Mesenteric fat pad (tissue), 1 donor: Measurements from ENCODE around the gene PLA2G2D. TPM values are rescaled to one million over a fixed set of nuclear protein-coding genes. Genes with fewer than 3 reads are reported as not detected.
A peak's percentile ranks its signal among the peaks of the same experiment; 100 is the strongest.

ENCODE experiments used
- DNase-seq: peaks from one replicate; pipeline ENCODE4 v3.0.0-alpha.2; 2020; ENCODE audit warnings: low spot score
- total RNA-seq: library from RNA; stranded (reverse); fragmentation: NEBNext Ultra II Directional; extraction: Animal tissue kit (Norgen Biotek cat#: 25700); gene quantifications from one replicate; pipeline ENCODE4 v1.2.1, GENCODE V29; 2021
- donor health status: DM: yes; HTN: yes; CAD: no.

Gene PLA2G2D
- total RNA-seq, 1 donor from 2014 or later: not detected

DNA sequence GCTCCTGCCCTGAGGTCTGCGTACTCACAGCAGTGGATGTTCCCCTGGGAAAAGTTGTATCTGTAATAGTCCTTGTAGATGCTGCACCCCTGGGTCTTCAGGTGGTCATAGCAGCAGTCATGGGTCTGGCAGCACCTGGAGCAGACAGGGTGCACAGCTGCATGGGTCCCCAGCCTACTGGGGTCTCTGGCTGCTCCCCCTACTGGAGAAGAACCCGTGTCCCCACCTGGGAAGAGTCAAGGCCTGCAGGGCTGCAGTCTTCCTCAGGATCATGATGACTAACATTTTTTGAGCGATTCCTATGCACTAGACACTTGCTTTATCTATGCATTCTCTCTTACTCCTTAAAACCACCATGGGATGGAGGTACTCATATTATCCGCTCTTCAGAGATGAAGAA is 3.9 kb downstream of the PLA2G2D start:
- DNase-seq: peak; percentile 39

DNA sequence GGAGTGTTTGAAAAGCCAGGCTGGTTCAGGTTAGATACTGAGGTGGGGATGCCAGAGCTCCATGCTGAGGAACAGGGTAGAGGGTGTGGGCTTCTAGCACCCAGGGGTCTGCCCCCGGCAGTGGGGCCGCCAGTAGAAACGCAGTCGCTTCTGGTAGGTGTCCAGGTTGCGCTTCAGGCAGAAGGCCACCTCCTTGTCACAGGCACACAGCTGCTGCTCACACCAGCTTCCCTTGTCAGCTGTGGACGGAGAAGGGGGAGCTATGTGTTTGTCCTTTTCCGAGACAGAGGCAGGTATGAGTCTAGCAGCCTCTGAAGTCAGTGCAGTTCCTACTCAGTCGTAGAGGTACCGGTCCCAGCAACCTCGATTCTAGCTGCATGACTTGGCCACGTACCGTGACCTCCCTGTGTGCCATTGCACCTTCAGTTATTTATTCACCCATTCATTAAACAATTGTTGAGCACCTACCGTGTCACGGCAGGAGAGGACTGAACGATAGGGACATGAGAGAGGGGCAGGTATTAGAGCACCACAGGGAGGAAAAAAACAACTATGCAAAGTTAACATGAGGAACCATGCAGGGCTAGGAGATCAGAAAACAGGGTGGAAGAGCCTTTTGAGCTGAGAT is 5.2 kb downstream of the PLA2G2D start:
- DNase-seq: peak; percentile 65

DNA sequence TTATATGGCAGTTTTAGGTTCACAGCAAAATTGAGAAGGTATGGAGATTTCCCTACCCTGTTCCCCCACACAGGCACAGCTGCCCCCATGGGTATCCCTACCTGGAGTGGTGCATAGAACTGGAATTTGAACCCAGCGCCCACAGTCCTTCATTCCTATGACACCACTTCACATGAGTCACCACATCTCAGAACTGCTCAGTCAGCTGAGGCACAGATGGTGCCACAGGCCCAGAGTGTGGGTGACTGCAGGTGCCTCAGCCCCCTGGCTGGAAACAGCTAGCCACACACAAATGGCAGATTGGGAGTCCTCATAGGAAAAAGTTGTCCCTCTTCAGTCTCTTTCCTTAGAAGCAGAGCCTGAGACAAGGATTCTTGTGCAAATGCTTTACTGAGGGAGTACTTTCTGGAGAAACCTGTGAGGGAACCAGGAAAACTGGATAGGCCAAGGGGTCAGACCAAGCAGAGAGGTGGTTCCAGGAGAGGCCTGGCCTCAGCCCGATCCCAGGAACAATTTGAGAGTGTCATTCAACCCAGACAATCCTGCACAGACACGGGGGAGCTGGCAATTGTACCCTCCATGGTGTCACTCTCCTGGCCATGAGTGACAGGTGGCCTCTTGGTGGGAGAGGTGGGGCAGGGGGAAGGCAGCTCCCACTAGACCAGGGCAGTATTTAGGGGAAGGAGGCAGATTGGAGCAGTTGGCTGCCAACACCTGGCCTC is 6.9 kb downstream of the PLA2G2D start:
- DNase-seq: peak; percentile 57

DNA sequence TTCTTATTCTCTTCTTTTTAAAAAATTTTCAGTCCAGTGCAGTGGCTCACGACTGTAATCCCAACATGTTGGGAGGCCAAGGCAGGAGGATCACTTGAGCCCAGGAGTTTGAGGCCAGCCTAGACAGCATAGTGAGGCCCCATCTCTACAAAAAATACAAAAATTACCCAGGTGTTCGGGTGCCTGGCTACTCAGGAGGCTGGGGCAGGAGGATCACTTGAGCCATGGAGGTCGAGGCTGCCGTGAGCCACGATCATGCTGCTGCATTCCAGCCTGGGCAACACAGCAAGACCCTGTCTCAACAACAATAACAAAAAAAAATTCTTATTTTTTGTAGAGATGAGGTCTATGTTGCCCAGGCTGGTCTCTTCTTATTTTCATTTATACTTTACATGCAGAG is 7.9 kb downstream of the PLA2G2D start:
- peak; percentile 47 for DNase-seq

DNA sequence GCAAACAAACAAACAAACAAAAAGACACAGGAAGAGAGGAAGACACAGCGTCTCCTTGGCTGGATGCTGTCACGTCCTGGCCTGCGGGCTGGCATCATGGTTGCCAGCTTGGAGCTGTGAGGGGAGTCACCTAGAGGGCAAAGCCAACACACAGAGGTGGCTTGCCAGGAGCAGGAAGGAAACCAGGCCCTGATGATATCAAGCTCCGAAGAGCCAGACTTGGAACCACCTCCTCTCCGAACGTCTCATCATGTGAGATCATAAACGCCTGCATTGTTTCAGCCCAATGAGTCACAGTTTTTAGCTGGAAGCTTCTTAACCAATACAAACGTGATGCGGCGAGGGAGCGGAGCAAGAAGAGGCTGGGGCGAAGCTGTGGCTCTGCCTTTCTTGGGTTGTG is 8.7 kb downstream of the PLA2G2D start:
- peak; percentile 83 for DNase-seq

DNA sequence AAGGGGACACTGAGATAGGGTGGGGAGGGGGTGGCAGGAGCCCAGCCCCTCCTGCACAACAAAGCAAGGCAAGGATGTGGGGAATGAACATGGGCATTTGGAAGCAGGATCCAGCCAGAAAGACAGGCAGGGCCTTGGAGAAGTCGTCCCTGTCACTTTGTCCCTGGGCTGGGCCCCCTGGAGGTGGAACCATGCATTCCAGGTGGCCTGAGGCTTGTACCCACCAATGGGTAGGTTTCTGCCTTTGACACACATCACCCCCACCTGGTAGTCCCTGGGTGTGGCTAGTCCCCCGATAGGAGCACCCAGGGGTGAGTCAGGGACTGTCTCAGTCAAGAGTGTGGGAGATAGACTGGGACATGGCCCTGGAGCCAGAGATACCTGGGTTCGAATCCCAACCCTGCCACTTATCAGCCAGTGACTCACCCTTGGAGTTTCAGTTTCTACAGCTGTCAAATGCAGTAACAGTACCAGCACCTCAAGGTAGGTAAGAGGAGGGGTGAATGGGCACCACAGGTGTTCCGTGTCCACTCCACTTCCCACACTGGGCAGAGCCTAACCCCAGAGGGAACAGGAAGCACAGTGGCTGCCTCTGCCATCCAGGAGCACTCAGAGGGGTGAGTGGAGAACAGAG is 10.0 kb downstream of the PLA2G2D start:
- DNase-seq: peak; percentile 49

DNA sequence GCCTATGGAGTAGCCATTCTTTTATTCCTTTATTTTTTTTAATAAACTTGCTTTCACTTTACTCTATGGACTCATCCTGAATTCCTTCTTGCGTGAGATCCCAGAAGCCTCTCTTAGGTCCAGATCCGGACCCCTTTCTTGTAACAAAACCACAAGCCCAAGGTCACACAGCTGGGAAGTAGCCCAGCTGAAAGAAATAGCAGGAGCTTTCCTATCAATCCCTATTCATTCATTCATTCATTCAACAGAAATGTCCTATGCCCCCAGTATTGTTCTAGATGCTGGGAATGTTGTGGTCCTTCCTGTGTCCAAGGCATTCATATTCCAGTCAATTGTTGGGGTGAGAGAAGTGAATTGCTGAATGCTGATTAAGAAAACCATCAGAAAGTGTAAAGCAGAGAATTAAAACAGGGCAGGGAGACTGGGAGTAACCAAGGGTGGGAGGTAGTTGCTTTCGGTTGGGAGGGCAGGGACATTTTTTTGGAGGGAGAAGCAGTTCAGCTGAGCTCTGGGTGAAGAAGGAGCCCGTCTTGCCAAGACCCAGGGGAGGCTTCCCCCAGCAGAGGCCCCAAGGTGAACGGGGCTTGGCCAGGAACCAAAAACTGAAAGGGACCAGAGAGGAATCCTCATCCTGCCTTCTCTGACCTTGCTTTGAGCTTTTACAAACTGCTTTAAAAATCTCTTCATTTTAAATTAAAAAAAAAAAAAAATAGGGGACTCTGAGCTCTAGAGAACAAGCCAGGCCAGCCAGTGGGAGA is 10.8 kb downstream of the PLA2G2D start:
- DNase-seq: no peak

DNA sequence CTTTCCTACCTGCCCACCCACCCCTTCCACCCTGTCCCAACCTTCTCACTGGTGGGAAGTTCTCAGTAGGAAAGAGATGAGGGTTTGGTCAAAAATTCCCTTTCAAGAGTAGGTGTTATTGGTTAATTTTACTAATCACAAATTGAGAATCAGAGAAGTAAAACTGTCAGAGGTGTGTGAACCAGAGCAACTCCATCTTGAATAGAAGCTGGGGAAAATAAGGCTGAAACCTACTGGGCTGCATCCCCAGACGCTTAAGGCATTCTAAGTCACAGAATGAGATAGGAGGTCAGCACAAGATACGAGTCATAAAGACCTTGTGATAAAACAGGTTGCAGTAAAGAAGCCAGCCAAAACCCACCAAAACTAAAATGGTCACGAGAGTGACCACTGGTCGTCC is 11.5 kb downstream of the PLA2G2D start:
- no peak for DNase-seq

DNA sequence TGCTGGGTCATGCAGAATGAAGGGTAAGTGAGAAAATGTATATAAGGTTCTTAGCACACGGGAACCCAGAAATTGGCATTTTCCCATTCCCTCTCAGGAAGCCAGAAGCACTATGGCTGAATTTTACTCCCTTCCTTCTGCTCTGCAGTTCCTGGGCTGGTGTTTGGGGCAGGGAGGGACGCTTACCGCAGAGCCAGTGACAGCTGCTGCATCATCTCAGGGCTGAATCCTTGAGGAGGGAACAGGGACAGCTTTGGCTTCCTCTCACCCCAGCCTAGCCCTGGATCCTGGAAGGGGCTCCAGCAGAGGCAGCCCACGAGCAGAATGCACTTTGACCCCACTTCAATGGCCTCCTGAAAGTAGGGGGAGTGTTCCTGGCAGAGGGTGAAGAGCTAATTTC is 12.0 kb downstream of the PLA2G2D start:
- no peak for DNase-seq

DNA sequence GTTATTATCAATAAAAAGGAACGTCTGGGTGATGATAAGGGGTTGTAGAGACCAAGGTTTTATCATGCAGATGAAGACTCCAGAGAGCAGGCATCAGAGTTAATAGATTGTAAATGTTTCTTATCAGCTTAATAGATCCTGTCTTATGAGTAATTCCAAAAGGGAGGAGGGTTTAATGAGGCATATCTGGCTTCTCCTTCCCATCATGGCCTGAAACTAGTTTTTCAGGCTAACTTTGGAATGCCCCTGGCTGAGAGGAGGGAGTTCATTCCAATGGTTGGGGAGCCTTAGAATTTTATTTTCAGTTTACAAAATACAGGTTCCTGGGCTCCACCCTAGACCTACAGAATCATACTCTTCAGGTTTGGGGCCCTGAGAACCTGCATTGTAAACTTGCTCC is 13.5 kb downstream of the PLA2G2D start:
- DNase-seq: no peak

DNA sequence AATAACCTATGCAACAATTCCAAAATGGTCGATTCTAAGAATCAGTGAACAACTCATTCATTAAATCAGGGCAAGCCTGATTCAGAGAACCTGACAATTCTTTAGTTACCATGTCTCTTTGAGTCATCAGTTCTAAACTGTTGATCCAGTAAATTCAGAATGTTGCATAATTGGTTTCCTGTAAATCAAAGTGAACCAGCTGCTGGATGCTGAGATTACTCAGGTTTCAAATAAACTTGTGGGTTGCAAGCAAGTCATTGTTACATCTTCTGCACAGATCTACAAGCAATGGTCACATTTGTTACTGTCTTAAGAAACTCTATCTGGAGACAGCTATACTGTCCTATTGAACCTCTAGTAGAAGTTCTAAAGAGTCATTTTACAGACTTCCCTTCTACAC is 16.5 kb downstream of the PLA2G2D start:
- DNase-seq: no peak

DNA sequence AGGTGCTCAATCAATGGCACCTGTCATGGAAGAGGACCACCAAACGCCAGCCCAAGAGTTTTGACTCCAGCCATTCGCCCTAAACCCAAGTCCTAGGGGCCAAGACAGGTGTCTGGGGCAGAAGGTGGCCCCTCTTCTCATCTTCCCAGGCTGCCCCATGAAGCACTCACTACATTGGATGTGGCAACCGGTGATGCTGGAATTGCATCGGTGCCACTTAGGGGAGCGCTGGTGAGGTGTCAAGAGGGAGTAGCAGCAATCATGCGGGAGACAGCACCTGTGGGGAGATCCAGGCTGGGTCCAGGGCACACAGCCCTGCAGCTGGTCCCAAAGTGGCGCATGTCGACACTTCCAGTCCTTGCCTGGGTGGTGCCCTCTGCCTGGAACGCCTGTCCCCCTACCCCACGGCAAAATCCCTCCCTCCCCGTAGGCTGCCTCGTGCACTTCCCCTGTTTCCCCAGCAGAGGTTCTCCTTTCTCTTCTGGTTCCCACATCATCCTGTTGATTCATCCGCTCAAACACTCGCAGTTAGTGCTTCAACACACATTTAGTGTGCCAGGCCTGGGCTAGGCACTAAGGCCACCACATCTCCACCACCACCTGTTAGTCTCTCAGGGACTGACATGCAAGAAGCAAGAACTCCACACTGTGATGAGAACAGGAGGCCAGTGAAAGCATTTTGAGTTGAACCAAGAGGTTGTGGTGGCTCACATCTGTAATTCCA is 18.5 kb downstream of the PLA2G2D start:
- DNase-seq: no peak

DNA sequence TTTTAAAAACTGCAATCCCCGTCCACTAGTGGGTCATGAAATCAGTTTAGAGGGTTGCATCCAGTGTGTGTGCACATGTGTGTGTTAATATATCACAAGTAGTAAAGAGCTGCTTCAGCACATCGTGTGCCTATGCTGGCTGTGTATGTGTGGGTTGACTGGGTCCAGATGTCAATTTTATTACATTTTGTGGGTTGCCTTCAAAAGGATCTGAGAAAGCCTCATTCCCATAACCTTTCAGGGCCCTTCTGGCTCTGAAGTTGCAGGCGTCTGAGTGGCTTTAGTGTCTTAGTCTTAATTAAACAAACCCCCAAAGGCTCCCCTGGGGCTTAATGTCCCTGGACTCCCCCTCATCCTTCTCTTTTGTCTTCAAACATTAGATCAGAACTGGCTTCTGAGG is 19.8 kb downstream of the PLA2G2D start:
- no peak for DNase-seq

DNA sequence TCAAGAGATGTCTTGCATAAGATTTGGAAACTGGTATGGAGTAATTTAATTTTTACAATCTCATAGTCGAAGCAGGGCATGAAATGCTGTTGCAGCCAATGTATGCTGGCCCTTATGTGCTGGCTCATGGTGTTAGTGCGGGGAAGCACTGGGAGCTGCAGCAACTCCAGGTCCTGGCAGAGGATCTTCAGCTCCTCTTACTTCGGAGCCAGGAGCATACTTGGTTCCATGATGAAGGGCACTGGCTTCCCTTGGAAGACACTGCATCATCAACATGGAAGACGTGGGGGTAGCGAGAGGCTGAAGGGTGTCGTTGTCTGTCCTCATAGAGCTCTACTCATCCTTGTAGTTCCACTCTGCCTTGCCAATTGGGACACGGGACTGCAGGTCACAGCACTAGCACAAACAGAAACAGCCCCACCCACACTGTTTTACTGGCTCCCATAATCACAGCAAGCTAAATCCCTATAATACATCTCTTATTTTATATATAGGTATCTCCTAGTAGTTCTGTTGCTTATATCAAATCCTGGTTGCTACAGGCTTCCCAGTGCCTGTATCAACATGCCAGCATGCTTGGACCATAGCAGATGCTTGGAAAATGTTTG is 22.4 kb downstream of the PLA2G2D start:
- no peak for DNase-seq

DNA sequence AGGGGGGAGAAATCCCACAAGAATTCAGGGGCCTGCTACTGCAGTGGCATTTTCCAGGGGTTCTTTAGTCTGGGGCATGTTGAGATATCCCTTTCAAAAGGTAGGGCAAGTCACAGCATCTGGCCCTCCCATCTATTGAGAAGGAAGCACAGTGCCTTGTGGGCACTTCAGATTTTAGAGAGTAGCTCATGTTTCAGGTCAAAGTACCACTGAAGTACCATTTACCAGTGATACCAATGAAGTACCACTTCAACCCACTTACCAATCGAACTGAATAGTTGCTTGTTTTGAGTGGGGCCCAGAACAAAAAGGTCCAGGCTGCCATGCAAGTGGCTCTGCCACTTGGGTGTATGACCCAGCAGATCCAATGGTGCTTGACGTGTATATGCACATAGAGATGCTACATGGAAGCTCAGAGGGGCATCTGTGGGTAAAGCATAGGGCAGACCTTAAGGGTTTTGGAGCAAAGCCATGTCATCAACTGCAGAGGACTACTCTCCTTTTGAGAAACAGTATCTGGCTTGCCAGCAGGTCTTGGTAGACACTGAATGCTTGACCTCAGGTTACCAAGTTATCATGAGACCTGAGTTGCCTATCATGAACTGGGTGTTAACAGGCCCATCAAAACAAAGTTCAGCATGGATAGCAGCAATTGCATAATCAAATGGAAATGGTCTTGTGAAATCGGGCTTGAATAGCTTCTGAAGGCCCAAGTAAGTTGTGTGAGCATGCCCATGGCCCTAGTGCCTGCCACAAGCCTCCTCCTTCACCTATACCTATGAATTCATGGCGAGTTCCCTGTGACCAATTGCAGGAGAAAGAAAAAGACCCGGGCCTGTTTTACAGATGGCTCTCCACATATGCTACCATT is 23.5 kb downstream of the PLA2G2D start:
- DNase-seq: no peak

DNA sequence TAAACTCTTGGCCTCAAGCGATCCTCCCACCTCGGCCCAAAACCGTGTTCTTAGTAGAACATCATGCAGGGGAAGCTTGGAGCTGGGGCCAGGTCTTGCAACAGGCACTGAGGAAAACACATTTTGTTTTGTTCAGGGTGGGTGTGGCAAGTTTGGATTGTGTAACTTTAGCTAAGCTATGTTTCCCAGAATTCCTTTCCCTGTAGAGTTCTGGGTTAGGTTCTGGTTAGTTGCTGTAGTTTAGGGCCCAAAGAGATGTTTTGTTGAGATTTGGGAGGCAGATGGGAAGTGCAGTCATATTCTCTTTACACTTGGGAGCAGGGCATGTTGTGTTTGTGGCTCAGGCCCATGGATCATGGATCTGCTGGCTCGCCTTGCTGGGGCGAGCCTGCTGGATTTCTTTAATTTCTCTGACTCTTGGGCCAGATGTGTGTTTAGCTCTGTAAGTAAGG is 25.4 kb downstream of the PLA2G2D start:
- DNase-seq: no peak

DNA sequence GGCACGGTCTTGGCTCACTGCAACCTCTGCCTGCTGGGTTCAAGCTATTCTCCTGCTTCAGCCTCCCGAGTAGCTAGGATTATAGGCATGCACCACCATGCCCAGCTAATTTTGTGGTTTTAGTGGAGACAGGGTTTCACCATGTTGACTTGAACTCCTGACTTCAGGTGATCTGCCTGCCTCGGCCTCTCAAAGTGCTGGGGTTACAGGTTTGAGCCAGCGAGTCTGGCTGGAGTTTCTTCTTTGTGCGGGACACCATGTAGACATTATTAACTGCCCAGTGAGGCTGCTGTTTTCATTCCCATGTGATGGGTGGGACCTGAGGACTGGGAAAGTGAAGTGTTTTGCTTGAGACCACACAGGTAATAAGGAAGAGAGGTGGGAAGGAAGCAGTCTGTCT is 26.0 kb downstream of the PLA2G2D start:
- no peak for DNase-seq

DNA sequence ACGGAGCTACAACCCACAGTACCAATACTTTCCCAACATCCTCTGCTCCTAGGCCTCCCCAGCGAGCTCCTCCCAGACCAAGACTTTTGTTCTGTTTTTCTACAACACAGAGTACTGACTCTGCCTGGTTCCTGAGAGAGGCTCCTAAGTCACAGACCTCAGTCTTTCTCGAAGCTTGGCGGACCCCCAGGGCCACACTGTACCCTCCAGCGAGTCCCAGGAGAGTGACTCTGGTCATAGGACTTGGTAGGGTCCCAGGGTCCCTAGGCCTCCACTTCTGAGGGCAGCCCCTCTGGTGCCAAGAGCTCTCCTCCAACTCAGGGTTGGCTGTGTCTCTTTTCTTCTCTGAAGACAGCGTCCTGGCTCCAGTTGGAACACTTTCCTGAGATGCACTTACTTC is 28.7 kb downstream of the PLA2G2D start:
- DNase-seq: no peak

DNA sequence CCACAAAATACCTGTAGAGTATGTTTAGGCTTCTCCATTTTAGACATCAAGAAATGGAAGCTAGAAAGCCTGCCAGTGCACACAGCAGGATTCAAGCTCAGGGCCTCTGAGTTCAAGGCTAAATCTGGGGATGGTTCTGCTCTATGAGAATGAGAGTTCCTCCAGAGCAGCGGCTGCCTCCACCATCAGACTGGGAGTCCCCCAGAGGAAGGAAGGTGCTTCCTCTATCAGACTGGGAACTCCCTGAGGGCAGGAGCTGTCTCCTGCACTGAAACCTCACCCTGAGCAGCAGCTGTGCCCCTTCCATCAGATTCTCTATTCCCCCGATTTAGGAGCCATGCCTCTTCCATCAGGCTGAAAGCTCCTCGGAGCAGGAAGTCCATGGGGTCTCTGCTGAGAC is 29.2 kb downstream of the PLA2G2D start:
- DNase-seq: no peak
